K562 (cell line): ENCODE results near the gene POLR3A. TPM values are rescaled to one million over a fixed set of nuclear protein-coding genes. Genes with fewer than 3 reads are reported as not detected.
A peak's percentile ranks its signal among the peaks of the same experiment; 100 is the strongest.
"Not testable (repeated sequence)": the region's sequence is repeated elsewhere in the genome, so short reads cannot be mapped to it uniquely, and the experiment has no call there.

Experiments used
- ATAC-seq: fragments of 200-7000 bp; cut with Tn5 transposase; 3 replicates; pipeline ENCODE4 v1.9.1; 2020; ENCODE audit warnings: moderate library complexity
- BruUV-seq: library from RNA; stranded (reverse); fragments of 400-500 nt; replicated peaks from 2 replicates; lab custom pipeline; 2021; lab: Mats Ljungman, UMichigan
- CTCF ChIA-PET: fragments of 300-600 bp; formaldehyde crosslinking; extraction: SDS; loops from one replicate; lab custom pipeline; 2021; ENCODE audit warnings: low intra/inter-chr PET ratio; lab: Yijun Ruan, JAX
- POLR2A ChIA-PET: fragments of 300-600, 350-650 bp; sonication (Branson Sonifier 250); formaldehyde crosslinking; extraction: SDS; loops from one replicate; lab custom pipeline; 2021; ENCODE audit warnings: antibody characterized with exemption, inconsistent platforms; lab: Yijun Ruan, JAX
- DNase-seq, 4 experiments: peaks; one replicate each; pipeline versions ENCODE4 v3.0.0 to v3.0.0-alpha.2; 2011 to 2018; ENCODE audit warnings: low spot score in 3 of 4, mixed read lengths in 3 of 4; ENCODE audit errors: extremely low read depth in 1 of 4
- FAIRE-seq: peaks from 2 replicates; lab custom pipeline; 2011; peaks lifted over from hg19 to GRCh38; lab: Jason Lieb, UNC
- H2AFZ ChIP-seq: 2 replicates; pipeline ENCODE4 v1.6.0; 2011; ENCODE audit warnings: low read depth, low read length, control low read depth, inconsistent platforms
- H3K27ac ChIP-seq: fragments of 200-600 bp; 3 replicates; pipeline ENCODE4 v1.8.0; 2011; ENCODE audit warnings: low read depth, mild to moderate bottlenecking, control low read depth, inconsistent platforms, low read length, moderate library complexity, mixed read lengths; ENCODE audit errors: extremely low read depth
- H3K27me3 ChIP-seq, 2 experiments: fragments of 300-600 bp in 1 of 2; 2 replicates in 1 of 2; 3 replicates in 1 of 2; pipeline versions ENCODE4 v1.6.0 to v1.8.0; 2011; ENCODE audit warnings: inconsistent platforms in 2 of 2, low read length in 2 of 2, mild to moderate bottlenecking in 1 of 2, mixed read lengths in 1 of 2, moderate library complexity in 1 of 2; ENCODE audit not compliant: control insufficient read depth in 2 of 2, insufficient read depth in 2 of 2
- H3K36me3 ChIP-seq: fragments of 300-600 bp; 3 replicates; pipeline ENCODE4 v1.8.0; 2011; ENCODE audit warnings: mild to moderate bottlenecking, low read length, inconsistent platforms; ENCODE audit not compliant: control insufficient read depth, insufficient read depth
- H3K4me1 ChIP-seq, 2 experiments: fragments of 200-600 bp in 1 of 2; replicated peaks in 1 of 2; 2 replicates in 1 of 2; 3 replicates in 1 of 2; pipeline versions ENCODE4 v1.5.1 to v1.8.0; 2011; ENCODE audit warnings: inconsistent platforms in 2 of 2, low read length in 2 of 2, mild to moderate bottlenecking in 1 of 2, mixed read lengths in 1 of 2, moderate library complexity in 1 of 2; ENCODE audit not compliant: control insufficient read depth in 2 of 2, insufficient read depth in 2 of 2
- H3K4me2 ChIP-seq: 2 replicates; pipeline ENCODE4 v1.6.1; 2011; ENCODE audit warnings: low read length, control low read depth, inconsistent platforms, mixed read lengths; ENCODE audit not compliant: insufficient read depth
- H3K4me3 ChIP-seq: fragments of 200-600 bp; sonication (generic), shearing (Covaris generic); 2 replicates; pipeline ENCODE4 v1.5.1; 2016; ENCODE audit warnings: control low read depth, inconsistent platforms
- H3K79me2 ChIP-seq: fragments of 200-600 bp; 3 replicates; pipeline ENCODE4 v1.8.0; 2011; ENCODE audit warnings: low read length, inconsistent platforms; ENCODE audit not compliant: control insufficient read depth, insufficient read depth
- H3K9ac ChIP-seq, 2 experiments: 2 replicates each; pipeline versions ENCODE4 v1.6.0 to v1.6.1; 2011; ENCODE audit warnings: low read depth in 2 of 2, low read length in 2 of 2, control low read depth in 1 of 2, inconsistent platforms in 1 of 2, mild to moderate bottlenecking in 1 of 2, mixed read lengths in 1 of 2; ENCODE audit not compliant: insufficient read depth in 1 of 2
- H3K9me1 ChIP-seq: one replicate; pipeline ENCODE4 v1.6.0; 2011; ENCODE audit warnings: inconsistent platforms, mild to moderate bottlenecking, low read length, moderate library complexity; ENCODE audit not compliant: control insufficient read depth, insufficient read depth
- H3K9me3 ChIP-seq: replicated peaks from 2 replicates; pipeline ENCODE4 v1.5.1; 2011; ENCODE audit warnings: low read depth, low read length, inconsistent platforms; ENCODE audit not compliant: control insufficient read depth, insufficient read depth
- H4K20me1 ChIP-seq: replicated peaks from 2 replicates; pipeline ENCODE4 v1.6.1; 2011; ENCODE audit warnings: low read length, inconsistent platforms, mixed read lengths; ENCODE audit not compliant: control insufficient read depth, insufficient read depth
- MAFK ChIP-seq: IDR thresholded peaks from 2 replicates; pipeline ENCODE4 v1.6.1; 2011; ENCODE audit warnings: low read length, improper control_type of control experiment
- NFIC ChIP-seq: fragments of 450-650 bp; IDR thresholded peaks from 2 replicates; pipeline ENCODE4 v1.6.1; 2017; ENCODE audit warnings: mild to moderate bottlenecking, inconsistent platforms
- WGBS: fragments of 100-300 bp; shearing (Covaris generic); methylation state at CpG from one replicate; pipeline ENCODE4 v1.1.6; 2016; ENCODE audit warnings: low coverage, mixed read lengths; ENCODE audit not compliant: insufficient coverage; ENCODE audit errors: missing lambda C conversion rate; 5-methylcytosine and 5-hydroxymethylcytosine counted together
- in situ Hi-C: fragments of 300-500 bp; cut with MboI; formaldehyde crosslinking; loops from 4 replicates; pipeline ENCODE4 v1.15.0; 2018; ENCODE audit warnings: inconsistent platforms, mixed read lengths
- intact Hi-C: fragments of 100-400 bp; cut with micrococcal nuclease; formaldehyde crosslinking; loops from 2 replicates; pipeline ENCODE4 v1.14.2; 2022
- polyA plus RNA-seq, 8 experiments: library from polyadenylated mRNA; depleted of rRNA in 4 of 8; stranded (reverse) in 5 of 8; unstranded in 3 of 8; fragments of >200 nt; fragmentation: Nextera tagmentation in 2 of 8; fragmentation: Illumina TruSeq in 1 of 8; extraction: Ambion mirVana in 2 of 8; extraction: Trizol in 1 of 8; gene quantifications; 2 replicates each; pipeline versions ENCODE4 v1.2.1 to v1.2.3, GENCODE V29; 2011 to 2014; ENCODE audit warnings: inconsistent platforms in 1 of 8, missing spikeins in 1 of 8
- total RNA-seq, 7 experiments: library from RNA; depleted of rRNA in 6 of 7; stranded (reverse); fragments of >200 nt in 6 of 7; fragmentation: Illumina TruSeq in 2 of 7; extraction: Trizol in 2 of 7; gene quantifications; 2 replicates each; pipeline versions ENCODE4 v1.2.1 to v1.2.3, GENCODE V29; 2011 to 2021; ENCODE audit warnings: low replicate concordance in 1 of 7
- TF ChIP-seq, protein P1 (sequence below): fragments of 250-450 bp; sonication (Bioruptor Pico); IDR thresholded peaks from 2 replicates; pipeline ENCODE4 v1.4.0; 2020; ENCODE audit warnings: mild to moderate bottlenecking, moderate library complexity, borderline replicate concordance

Gene POLR3A
- total and polyA plus RNA-seq, 9 of the 15 experiments (the other 6 are each of a cell fraction or from before 2014, with no cell fraction given) = 14.9 to 37.0 (median 26.7) TPM

DNA sequence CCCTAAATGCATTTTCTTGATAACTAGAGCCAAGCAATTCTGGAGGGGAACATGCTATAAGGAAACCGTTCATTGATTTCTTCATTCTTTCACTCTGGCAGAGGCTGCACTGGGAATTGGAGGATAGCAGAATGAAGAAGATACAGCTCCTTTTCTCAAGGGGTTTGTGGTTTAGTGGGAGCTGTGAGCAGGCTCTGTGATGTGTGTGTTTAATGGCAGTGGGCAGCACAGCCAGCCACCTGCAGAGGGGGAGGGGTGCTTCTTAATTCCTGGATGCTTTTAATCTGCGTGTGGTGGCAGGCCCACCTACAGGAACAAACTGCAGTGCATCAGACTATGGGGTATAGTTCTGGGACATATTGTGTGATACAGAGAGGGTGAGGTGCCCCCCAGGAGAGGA lies 36.3 kb upstream of the POLR3A start (continued):
- TF ChIP-seq, protein P1, sequence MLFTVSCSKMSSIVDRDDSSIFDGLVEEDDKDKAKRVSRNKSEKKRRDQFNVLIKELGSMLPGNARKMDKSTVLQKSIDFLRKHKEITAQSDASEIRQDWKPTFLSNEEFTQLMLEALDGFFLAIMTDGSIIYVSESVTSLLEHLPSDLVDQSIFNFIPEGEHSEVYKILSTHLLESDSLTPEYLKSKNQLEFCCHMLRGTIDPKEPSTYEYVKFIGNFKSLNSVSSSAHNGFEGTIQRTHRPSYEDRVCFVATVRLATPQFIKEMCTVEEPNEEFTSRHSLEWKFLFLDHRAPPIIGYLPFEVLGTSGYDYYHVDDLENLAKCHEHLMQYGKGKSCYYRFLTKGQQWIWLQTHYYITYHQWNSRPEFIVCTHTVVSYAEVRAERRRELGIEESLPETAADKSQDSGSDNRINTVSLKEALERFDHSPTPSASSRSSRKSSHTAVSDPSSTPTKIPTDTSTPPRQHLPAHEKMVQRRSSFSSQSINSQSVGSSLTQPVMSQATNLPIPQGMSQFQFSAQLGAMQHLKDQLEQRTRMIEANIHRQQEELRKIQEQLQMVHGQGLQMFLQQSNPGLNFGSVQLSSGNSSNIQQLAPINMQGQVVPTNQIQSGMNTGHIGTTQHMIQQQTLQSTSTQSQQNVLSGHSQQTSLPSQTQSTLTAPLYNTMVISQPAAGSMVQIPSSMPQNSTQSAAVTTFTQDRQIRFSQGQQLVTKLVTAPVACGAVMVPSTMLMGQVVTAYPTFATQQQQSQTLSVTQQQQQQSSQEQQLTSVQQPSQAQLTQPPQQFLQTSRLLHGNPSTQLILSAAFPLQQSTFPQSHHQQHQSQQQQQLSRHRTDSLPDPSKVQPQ (CRISPR knock-in tag) = no peak
- no peak for TF ChIP-seq MAFK
- TF ChIP-seq, all 486 proteins: peak for 0

DNA sequence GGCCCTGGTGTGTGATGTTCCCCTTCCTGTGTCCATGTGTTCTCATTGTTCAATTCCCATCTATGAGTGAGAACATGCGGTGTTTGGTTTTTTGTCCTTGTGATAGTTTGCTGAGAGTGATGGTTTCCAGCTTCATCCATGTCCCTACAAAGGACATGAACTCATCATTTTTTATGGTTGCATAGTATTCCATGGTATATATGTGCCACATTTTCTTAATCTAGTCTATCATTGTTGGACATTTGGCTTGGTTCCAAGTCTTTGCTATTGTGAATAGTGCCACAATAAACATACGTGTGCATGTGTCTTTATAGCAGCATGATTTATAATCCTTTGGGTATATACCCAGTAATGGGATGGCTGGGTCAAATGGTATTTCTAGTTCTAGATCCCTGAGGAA lies 35.6 kb upstream of the POLR3A start:
- H3K36me3 ChIP-seq, BruUV-seq, FAIRE-seq, H3K9me1 ChIP-seq, H4K20me1 ChIP-seq, H3K79me2 ChIP-seq, H3K4me3 ChIP-seq, CTCF ChIA-PET, DNase-seq, H3K9ac ChIP-seq, H3K4me2 ChIP-seq, H3K27ac ChIP-seq, ATAC-seq, POLR2A ChIA-PET, intact Hi-C loops, H3K9me3 ChIP-seq, in situ Hi-C loops, H2AFZ ChIP-seq, H3K4me1 ChIP-seq: not testable (repeated sequence)
- WGBS = no CpG with 5 or more reads among the region's 2 CpGs
- peaks cover 21 to 60% of the 10 kb centered on the region in 2 experiments; a peak in 4 of 5 replicates for H3K27me3 ChIP-seq
- TF ChIP-seq NFIC = peak; percentile 71
